Endothelial cell of umbilical vein (primary cell): ENCODE data around the gene FAM111B. TPM values are rescaled to one million over a fixed set of nuclear protein-coding genes. Genes with fewer than 3 reads are reported as not detected.
"Not testable (repeated sequence)": the region's sequence is repeated elsewhere in the genome, so short reads cannot be mapped to it uniquely, and the experiment has no call there.

ENCODE experiments used
- BruUV-seq: library from RNA; stranded (reverse); fragments of 400-500 nt; replicated peaks from 2 replicates; lab custom pipeline; 2021; lab: Mats Ljungman, UMichigan
- CTCF ChIA-PET: fragments of 300-600, 350-600 bp; sonication (Branson Sonifier 250); formaldehyde crosslinking; loops from one replicate; lab custom pipeline; 2021; ENCODE audit warnings: antibody characterized with exemption, inconsistent platforms; lab: Charles Lee
- POLR2A ChIA-PET: fragments of 300-600, 350-600 bp; sonication (Branson Sonifier 250); formaldehyde crosslinking; loops from one replicate; lab custom pipeline; 2021; ENCODE audit warnings: antibody characterized with exemption, inconsistent platforms; lab: Charles Lee
- DNase-seq: peaks from one replicate; pipeline ENCODE4 v3.0.0-alpha.2; 2011; ENCODE audit warnings: low read depth, low spot score
- FAIRE-seq: peaks from 2 replicates; lab custom pipeline; 2011; peaks lifted over from hg19 to GRCh38; lab: Jason Lieb, UNC
- H2AFZ ChIP-seq: 2 replicates; pipeline ENCODE4 v1.6.0; 2012; ENCODE audit warnings: low read depth, low read length, control low read depth, inconsistent platforms
- H3K27ac ChIP-seq: 2 replicates; pipeline ENCODE4 v1.5.1; 2011; ENCODE audit warnings: low read depth, mild to moderate bottlenecking, control low read depth, low read length, moderate library complexity; ENCODE audit not compliant: insufficient read depth
- H3K27me3 ChIP-seq, 2 experiments: 2 replicates each; pipeline versions ENCODE4 v1.6.0 to v1.6.1; 2011; ENCODE audit warnings: low read length in 2 of 2, mixed read lengths in 1 of 2; ENCODE audit not compliant: control insufficient read depth in 2 of 2, insufficient read depth in 2 of 2
- H3K36me3 ChIP-seq, 2 experiments: 2 replicates in 1 of 2; 3 replicates in 1 of 2; pipeline ENCODE4 v1.5.1; 2011; ENCODE audit warnings: low read length in 2 of 2, mild to moderate bottlenecking in 1 of 2, moderate library complexity in 1 of 2; ENCODE audit not compliant: control insufficient read depth in 2 of 2, insufficient read depth in 2 of 2; ENCODE audit errors: extremely low read depth in 1 of 2
- H3K4me1 ChIP-seq: 3 replicates; pipeline ENCODE4 v1.5.1; 2011; ENCODE audit warnings: mild to moderate bottlenecking, low read length; ENCODE audit not compliant: control insufficient read depth, insufficient read depth; ENCODE audit errors: extremely low read depth
- H3K4me2 ChIP-seq: 2 replicates; pipeline ENCODE4 v1.6.1; 2011; ENCODE audit warnings: low read length, control low read depth, mixed read lengths; ENCODE audit not compliant: insufficient read depth
- H3K4me3 ChIP-seq, 3 experiments: fragments of 200-600 bp in 1 of 3; sonication (generic), shearing (Covaris generic) in 1 of 3; replicated peaks in 1 of 3; 2 replicates each; pipeline ENCODE4 v1.5.1; 2011 to 2016; ENCODE audit warnings: control low read depth in 3 of 3, low read length in 3 of 3, mild to moderate bottlenecking in 2 of 3, inconsistent platforms in 1 of 3, low read depth in 1 of 3, moderate library complexity in 1 of 3; ENCODE audit not compliant: insufficient read depth in 1 of 3
- H3K79me2 ChIP-seq: 2 replicates; pipeline ENCODE4 v1.6.0; 2012; ENCODE audit warnings: low read length, inconsistent platforms; ENCODE audit not compliant: control insufficient read depth, insufficient read depth
- H3K9ac ChIP-seq: replicated peaks from 2 replicates; pipeline ENCODE3; 2011; ENCODE audit warnings: low read length, control low read depth; ENCODE audit not compliant: insufficient read depth; ENCODE audit errors: extremely low read depth
- H3K9me1 ChIP-seq: replicated peaks from 3 replicates; pipeline ENCODE4 v1.6.0; 2011; ENCODE audit warnings: mild to moderate bottlenecking, low read length; ENCODE audit not compliant: control insufficient read depth, insufficient read depth; ENCODE audit errors: extremely low read depth
- H3K9me3 ChIP-seq: replicated peaks from 2 replicates; pipeline ENCODE4 v1.5.1; 2012; ENCODE audit warnings: low read length, inconsistent platforms; ENCODE audit not compliant: control insufficient read depth, insufficient read depth
- H4K20me1 ChIP-seq: replicated peaks from 2 replicates; pipeline ENCODE3; 2011; ENCODE audit warnings: mild to moderate bottlenecking, low read length; ENCODE audit not compliant: control insufficient read depth, insufficient read depth; ENCODE audit errors: extremely low read depth
- MAX ChIP-seq: IDR thresholded peaks from 2 replicates; pipeline ENCODE4 v1.6.1; 2011; ENCODE audit not compliant: insufficient read depth, insufficient read length
- MYC ChIP-seq: IDR thresholded peaks from one replicate; pipeline ENCODE4 v1.6.1; 2011; ENCODE audit warnings: mild to moderate bottlenecking, low read depth, low read length
- dilution Hi-C: fragments of 300-500 bp; cut with MboI; formaldehyde crosslinking; loops from one replicate; pipeline ENCODE4 v1.15.0; 2019; ENCODE audit warnings: low sequenced_read_pairs; ENCODE audit not compliant: extremely low pct_ligation_motif_present
- intact Hi-C: fragments of 100-400 bp; cut with micrococcal nuclease; formaldehyde crosslinking; loops from one replicate; pipeline ENCODE4 v1.10.0; 2022
- polyA plus RNA-seq, 4 experiments: library from polyadenylated mRNA; depleted of rRNA in 3 of 4; stranded (reverse) in 3 of 4; unstranded in 1 of 4; fragments of >200 nt; gene quantifications; 2 replicates each; pipeline versions ENCODE4 v1.2.1 to v1.2.3, GENCODE V29; 2011 to 2012; ENCODE audit warnings: missing spikeins in 1 of 4
- total RNA-seq: library from RNA; stranded (reverse); gene quantifications from 2 replicates; pipeline ENCODE4 v1.2.3, GENCODE V29; 2021
- TF ChIP-seq, protein P1 (sequence below), 2 donors: IDR thresholded peaks; 1 replicate in 1 of 2; 2 replicates in 1 of 2; pipeline ENCODE4 v1.5.1; 2011; ENCODE audit warnings: low read length in 2 of 2, mild to moderate bottlenecking in 2 of 2, moderate library complexity in 2 of 2, control low read depth in 1 of 2, inconsistent platforms in 1 of 2, low read depth in 1 of 2; ENCODE audit not compliant: insufficient read depth in 1 of 2; ENCODE audit errors: extremely low read depth in 1 of 2

FAM111B gene
- total and polyA plus RNA-seq, 2 donors (not counting 3 experiments of a cell fraction or from before 2014, with no cell fraction given) = 2.7 to 21.9 TPM

DNA sequence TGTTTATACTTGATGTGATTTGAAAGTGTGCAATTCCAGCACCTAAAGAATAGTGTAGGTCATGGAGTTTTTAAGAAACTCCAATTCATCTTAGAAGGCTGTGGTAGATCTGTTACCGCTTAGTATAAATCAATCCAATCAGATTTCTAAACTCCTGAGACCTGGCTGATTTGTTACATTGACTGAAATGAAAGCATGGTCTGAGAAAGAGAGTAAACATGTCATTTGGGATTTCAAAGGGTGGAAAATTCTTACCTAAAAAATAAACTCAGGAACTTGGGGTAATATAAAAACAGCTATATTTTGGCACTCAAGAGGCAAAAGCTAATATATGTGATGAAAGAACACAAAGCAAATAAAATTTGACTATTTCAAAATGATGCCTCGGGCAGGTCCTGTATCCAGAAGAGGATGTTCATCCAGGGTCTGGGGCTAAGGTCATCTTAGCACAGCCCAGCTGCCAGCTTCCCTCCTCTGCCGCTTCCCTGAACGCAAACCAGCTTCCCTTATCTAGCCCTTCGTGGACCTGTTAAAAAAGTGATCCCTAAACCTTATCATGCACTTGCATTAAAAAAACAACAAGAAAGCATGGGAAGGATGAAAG lies 11.0 kb upstream of the FAM111B start:
- H3K9me1 ChIP-seq, intact Hi-C loops, H3K27ac ChIP-seq, POLR2A ChIA-PET, BruUV-seq, H3K4me2 ChIP-seq, H3K36me3 ChIP-seq, FAIRE-seq, H3K4me1 ChIP-seq, H2AFZ ChIP-seq, dilution Hi-C loops, H3K9ac ChIP-seq, H3K27me3 ChIP-seq, H4K20me1 ChIP-seq, H3K79me2 ChIP-seq, H3K9me3 ChIP-seq, DNase-seq, H3K4me3 ChIP-seq: not testable (repeated sequence)
- CTCF ChIA-PET = interaction anchor here (1.0 to 5.7 kb wide), 7 partner anchors 11 to 62 kb away, joined by 3 to 63 read pairs (median 4); partner anchors contain the start of genes FAM111A and FAM111B

- no peaks in the 10 kb centered on the region for H3K79me2 ChIP-seq
- H3K4me1 ChIP-seq = peaks cover 2% of the 10 kb centered on the region
- no peak overlapping the region for H3K4me2 ChIP-seq
- H3K9ac ChIP-seq = no peak overlapping the region
- H3K36me3 ChIP-seq = no peaks in the 10 kb centered on the region
- intact Hi-C loops = loop anchor here (1.0 kb wide), 2 partner anchors 39 to 61 kb away; no protein-coding TSS in a partner anchor
- H2AFZ ChIP-seq = no peak overlapping the region
- no TSS peak for BruUV-seq
- H3K4me3 ChIP-seq = no peak overlapping the region
- ChIA-PET CTCF (interaction anchor here (1.1 to 5.7 kb wide), 6 partner anchors 9 to 61 kb away, joined by 3 to 63 read pairs (median 6); partner anchors contain the start of genes FAM111A and FAM111B), POLR2A (no interaction called here)
- H3K9me1 ChIP-seq = no peaks in the 10 kb centered on the region
- dilution Hi-C loops = no loop called here
- H3K27me3 ChIP-seq = peaks cover 4% of the 10 kb centered on the region in 2 experiments
- no peak overlapping the region for H3K27ac ChIP-seq
- peak; percentile 64 for DNase-seq
- no peaks in the 10 kb centered on the region for H4K20me1 ChIP-seq
- H3K9me3 ChIP-seq = no peaks in the 10 kb centered on the region
- FAIRE-seq = peak; percentile 79
- TF ChIP-seq MYC = no peak
- TF ChIP-seq MAX = no peak
- TF ChIP-seq, protein P1, sequence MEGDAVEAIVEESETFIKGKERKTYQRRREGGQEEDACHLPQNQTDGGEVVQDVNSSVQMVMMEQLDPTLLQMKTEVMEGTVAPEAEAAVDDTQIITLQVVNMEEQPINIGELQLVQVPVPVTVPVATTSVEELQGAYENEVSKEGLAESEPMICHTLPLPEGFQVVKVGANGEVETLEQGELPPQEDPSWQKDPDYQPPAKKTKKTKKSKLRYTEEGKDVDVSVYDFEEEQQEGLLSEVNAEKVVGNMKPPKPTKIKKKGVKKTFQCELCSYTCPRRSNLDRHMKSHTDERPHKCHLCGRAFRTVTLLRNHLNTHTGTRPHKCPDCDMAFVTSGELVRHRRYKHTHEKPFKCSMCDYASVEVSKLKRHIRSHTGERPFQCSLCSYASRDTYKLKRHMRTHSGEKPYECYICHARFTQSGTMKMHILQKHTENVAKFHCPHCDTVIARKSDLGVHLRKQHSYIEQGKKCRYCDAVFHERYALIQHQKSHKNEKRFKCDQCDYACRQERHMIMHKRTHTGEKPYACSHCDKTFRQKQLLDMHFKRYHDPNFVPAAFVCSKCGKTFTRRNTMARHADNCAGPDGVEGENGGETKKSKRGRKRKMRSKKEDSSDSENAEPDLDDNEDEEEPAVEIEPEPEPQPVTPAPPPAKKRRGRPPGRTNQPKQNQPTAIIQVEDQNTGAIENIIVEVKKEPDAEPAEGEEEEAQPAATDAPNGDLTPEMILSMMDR (IDR thresholded peaks at IDR 0.05; ENCODE audit: extremely low read depth in 1 of 2, insufficient read depth in 1 of 2, low read depth in 1 of 2, low read length in 2 of 2) = peak; percentile 41 to 65
Measured at GRCh38 chr11:59097113-59097708, 9.8 kb upstream of the FAM111B start.

GRCh38 chr11:59097938-59098337 lies 9.1 kb upstream of the FAM111B start:
- FAIRE-seq, H3K79me2 ChIP-seq, H2AFZ ChIP-seq, H3K4me1 ChIP-seq, H3K27ac ChIP-seq, H3K9me3 ChIP-seq, POLR2A ChIA-PET, DNase-seq, BruUV-seq, H3K4me3 ChIP-seq, H3K36me3 ChIP-seq, H3K27me3 ChIP-seq, H3K4me2 ChIP-seq, H4K20me1 ChIP-seq, H3K9ac ChIP-seq, H3K9me1 ChIP-seq, dilution Hi-C loops: not testable (repeated sequence)
- intact Hi-C loops = loop anchor here (1.0 kb wide), 2 partner anchors 38 to 60 kb away; no protein-coding TSS in a partner anchor
- CTCF ChIA-PET = interaction anchor here (1.1 to 5.7 kb wide), 5 partner anchors 9 to 60 kb away, joined by 3 to 63 read pairs (median 8); partner anchors contain the start of gene FAM111B
